ENCODE results near the gene PLBD1. TPM values are rescaled to one million over a fixed set of nuclear protein-coding genes. Genes with fewer than 3 reads are reported as not detected.

Gene PLBD1, protein sequence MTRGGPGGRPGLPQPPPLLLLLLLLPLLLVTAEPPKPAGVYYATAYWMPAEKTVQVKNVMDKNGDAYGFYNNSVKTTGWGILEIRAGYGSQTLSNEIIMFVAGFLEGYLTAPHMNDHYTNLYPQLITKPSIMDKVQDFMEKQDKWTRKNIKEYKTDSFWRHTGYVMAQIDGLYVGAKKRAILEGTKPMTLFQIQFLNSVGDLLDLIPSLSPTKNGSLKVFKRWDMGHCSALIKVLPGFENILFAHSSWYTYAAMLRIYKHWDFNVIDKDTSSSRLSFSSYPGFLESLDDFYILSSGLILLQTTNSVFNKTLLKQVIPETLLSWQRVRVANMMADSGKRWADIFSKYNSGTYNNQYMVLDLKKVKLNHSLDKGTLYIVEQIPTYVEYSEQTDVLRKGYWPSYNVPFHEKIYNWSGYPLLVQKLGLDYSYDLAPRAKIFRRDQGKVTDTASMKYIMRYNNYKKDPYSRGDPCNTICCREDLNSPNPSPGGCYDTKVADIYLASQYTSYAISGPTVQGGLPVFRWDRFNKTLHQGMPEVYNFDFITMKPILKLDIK
- not detected in 2 replicates for total RNA-seq (2014; rRNA removed; shearing (Covaris generic))
- not detected in 2 replicates for polyA plus RNA-seq (2015; cell fraction: cytosol; rRNA removed)
- polyA plus RNA-seq (2015; cell fraction: nucleus; rRNA removed): not detected in 2 replicates

DNA sequence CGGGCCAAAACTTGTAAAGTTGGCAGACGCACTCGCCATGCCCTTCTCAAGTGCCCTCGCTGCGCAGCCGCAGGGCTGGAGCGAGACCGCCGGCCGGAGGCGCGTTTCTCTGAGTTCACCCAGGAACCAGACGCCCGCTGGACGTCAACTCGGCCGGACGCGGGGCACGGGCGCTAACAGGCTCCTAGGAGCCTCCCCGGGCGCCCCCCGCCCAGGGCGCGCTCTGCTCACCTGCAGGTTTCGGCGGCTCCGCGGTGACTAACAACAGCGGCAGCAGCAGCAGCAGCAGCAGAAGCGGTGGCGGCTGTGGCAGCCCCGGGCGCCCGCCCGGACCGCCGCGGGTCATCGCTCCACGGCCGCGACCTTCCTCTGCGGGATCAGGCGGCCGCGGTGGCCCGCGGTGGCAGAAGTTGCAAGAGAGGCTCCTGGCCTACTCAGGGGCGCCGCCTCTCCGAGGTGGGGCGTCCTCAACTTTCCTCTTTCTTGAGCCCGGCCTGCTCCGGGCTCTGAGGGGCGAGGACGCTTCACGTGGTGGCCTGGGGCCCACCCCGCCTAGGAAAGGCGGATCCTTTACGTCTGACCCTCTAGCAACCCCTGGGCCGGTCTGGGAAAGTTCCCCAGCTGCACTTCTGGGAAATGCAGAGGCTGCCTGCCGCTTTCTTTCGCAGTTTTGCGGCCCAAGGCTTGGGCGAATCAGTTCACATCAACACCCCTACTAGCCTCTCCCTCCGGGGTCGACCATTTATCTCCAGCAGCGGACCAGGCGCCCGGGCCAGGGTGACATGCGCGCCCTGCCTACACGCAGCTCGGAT lies at the start of gene PLBD1:
Gene PLBD1, minus strand, starts transcription at position 533 of the 812 bp plus-strand sequence. Its CDS starts 187 bp downstream, at position 346.
- no peak for DNase-seq (ENCODE audit: low read depth)

DNA sequence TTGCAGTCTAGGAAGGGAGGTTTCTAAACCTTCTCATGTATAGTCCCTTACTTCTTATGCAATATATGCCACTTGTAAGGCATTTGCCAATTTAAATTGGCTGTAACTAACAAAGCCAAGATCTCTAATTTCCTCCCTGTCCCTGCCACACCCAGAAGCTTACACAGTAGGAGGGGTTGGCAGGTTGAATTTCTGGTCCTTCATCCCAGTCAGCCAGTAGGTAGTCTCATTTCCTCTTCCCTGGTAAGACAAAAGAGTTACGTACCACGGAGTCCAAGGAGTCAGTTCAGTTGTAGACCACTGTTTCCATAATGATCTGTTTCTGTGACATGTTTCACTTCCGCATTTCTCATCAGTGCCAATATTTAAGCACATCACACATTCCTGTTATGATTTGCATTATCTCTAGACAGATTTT lies 47.0 kb upstream of the PLBD1 start:
- DNase-seq (ENCODE audit: low read depth): peak; percentile 1

DNA sequence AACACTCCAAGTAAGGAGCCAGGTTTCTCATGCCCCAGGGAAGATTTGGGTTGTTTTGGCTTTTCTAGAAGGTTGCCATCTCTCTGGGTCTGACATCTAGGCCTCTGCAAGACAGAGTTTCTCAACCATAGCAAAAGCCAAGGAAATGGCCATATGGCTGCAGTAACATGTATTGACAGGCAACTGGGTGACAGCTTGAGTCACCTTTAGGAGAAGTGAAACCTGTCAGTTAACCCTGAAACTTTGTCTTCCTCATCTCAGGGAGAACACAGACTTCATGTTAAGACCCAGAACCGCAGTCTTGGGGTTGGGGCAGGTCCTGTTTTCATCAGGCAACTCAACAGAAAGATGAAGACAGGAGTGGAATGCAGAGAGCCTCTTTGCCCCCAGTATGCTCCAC lies 46.0 kb upstream of the PLBD1 start:
- no peak for DNase-seq (ENCODE audit: low read depth)

- DNase-seq (ENCODE audit: low read depth): no peak
Observed at GRCh38 chr12:14612898-14613445, 45.3 kb upstream of the PLBD1 start.

DNA sequence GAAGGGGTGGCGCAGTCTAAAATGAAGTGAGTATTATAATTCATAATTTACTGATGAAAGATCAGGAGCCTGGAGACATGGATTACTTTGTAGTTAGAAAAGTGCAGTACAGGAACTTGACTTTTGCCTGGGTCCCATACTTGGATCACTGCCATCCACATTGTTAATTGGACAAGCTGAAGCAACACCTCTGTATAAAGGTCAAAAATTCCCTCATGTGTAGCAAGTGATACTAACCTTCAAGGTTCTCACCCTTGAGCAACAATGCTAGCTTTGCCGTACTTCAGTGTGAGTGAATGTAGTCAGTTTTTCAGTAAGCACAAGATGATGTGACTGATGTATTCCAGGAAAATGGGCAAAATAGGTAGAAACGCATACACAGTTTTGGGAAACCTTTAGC lies 44.6 kb upstream of the PLBD1 start:
- no peak for DNase-seq (ENCODE audit: low read depth)

- DNase-seq (ENCODE audit: low read depth): no peak
Observed at GRCh38 chr12:14611640-14612203, 44.0 kb upstream of the PLBD1 start.

DNA sequence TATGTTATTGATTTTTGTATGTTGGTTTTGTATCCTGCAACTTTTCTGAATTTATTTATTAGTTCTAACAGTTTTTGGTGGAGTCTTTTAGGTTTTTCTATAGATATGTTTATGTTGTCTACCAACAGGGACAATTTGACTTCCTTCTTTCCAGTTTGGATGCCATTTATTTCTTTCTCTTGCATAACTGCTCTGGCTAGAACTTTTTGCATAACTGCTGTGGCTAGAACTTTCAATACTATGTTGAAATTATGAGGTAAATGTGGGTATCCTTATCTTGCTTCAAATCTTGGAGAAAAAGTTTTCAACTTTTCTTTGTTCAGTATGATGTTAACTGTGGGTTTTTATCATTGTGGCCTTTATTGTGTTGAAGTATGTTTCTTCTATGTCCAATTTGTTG lies 39.9 kb upstream of the PLBD1 start:
- DNase-seq (ENCODE audit: low read depth): no peak

DNA sequence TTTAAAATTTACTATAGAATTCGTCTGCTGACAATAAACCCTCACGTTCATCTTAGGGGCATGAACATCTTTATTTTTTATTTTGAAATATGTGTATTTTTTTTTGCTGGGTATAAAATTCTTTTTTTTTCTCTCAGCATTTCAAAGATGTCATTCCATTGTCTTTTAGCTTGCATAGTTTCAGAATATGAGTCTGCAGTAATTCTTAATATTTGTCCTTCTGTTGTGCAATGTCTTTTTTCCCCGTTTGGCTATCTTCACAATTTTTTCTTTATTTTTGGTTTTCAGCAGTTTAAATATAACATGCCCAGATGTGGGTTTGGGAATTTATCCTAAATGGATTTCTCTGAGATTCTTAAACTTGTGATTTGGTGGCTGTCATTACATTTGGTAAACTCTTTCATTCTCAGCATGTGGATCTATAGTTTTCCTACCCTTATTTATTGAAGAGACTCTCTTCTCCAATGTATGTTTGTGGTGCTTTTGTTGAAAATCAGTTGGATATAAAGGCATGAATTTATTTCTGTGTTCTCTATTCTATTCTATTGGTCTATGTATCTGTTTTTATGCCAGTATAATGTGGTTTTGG lies 37.8 kb upstream of the PLBD1 start:
- DNase-seq (ENCODE audit: low read depth): no peak

DNA sequence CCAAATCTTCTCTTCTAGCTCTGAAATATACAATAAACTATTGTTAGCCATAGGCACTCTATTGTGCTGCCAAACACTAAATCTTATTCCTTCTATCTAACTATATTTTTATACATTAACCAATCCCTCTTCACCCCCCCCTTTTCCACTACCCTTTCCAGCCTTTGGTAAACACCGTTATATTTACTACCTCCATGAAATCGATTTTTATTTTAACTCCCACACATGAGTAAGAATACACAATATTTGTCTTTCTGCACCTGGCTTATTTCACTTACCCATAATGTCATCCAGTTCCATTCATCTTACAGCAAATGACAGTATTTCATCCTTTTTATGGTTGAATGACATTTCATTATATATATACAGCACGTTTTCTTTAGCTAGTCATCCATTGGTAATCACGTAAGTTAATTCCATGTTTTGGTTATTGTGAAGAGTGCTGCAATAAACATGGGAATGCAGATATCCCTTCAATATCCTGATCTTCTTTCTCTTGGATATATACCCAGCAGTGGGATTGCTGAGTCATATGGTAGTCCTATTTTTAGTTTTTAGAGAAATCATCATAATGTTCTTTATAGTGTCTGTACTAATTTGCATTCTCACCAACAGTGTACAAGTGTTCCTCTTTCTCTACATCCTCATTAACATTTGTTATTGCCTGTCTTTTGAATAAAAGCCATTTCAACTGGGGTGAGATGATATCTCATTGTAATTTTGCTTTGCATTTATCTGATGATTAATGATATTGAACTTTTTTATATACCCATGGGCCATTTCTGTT lies 34.2 kb upstream of the PLBD1 start:
- DNase-seq (ENCODE audit: low read depth): no peak

DNA sequence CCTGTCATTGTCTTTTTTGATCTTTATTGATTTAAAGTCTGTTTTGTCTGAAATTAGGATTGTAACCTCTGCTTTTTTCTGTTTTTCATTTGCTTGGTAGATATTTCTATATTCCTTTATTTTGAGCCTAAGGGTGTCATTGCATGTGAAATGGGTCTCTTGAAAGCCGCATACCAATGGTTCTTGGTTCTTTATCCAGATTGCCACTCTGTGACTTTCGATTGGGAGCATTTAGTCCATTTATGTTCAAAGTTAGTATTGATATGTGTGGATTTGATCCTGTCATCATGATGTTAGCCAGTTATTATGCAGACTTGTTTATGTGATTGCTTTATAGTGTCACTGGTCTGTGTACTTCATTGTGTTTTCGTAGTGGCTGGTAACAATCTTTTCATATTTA lies 29.8 kb upstream of the PLBD1 start:
- no peak for DNase-seq (ENCODE audit: low read depth)

- no peak for DNase-seq (ENCODE audit: low read depth)
Observed at GRCh38 chr12:14591719-14592118, 24.0 kb upstream of the PLBD1 start.

- DNase-seq (ENCODE audit: low read depth): no peak
Observed at GRCh38 chr12:14589169-14590004, 21.7 kb upstream of the PLBD1 start.

DNA sequence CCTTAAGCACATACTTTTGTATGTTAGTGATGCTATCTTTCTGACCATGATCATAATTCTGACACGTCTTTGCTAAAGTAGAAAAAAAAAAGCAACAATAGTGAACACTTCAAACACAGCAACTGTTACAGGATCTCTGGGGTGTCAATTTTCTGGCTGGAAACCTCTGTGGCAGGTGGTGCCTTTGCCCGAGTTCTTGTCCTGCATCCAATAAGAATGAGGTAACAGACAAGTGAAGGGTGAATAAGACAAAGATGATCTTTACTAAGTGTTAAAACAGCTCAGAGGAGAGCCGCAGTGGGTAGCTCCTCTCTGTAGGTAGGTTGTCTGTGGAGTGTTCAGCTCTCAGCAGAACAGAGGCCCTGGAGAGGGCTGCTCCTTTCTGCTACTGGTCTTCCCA lies 20.9 kb upstream of the PLBD1 start:
- DNase-seq (ENCODE audit: low read depth): no peak

DNA sequence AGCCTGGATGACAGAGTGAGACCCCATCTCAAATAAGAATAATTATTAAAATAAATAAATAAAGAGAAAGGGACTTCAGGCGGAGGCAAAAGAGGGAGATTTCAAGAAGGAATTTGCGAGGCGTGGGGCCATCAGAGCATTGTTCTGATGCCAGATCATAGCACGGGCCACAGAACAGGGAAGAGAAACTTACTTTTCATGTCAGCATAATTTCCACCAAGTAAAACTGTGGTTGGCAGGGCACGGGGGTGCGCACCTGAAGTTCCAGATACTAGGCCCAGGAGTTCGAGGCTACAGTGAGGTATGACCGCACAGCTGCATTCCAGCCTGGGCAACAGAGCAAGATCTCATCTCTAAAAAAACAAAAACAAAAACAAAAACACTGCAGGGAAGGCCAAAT lies 11.0 kb upstream of the PLBD1 start:
- DNase-seq (ENCODE audit: low read depth): no peak

GRCh38 chr12:14577344-14577743 lies 9.7 kb upstream of the PLBD1 start:
- DNase-seq (ENCODE audit: low read depth): peak; percentile 17

DNA sequence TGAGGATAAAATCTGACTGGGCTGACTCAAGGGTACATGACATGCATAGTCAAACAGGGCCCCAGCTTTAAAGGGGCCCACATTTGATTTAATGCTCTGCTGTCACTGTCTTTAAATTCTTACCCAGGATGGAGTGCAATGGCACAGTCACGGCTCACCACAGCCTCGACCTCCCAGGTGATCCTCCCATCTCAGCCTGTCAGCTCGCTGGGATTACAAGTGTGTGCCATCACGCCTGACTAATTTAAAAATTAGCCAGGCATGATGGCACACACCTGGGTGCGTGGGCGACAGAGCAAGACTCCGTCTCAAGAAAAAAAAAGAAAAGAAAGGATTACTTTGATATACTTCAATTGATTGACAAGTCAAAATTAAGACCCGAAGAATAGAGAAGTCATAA lies 9.2 kb upstream of the PLBD1 start:
- no peak for DNase-seq (ENCODE audit: low read depth)

DNA sequence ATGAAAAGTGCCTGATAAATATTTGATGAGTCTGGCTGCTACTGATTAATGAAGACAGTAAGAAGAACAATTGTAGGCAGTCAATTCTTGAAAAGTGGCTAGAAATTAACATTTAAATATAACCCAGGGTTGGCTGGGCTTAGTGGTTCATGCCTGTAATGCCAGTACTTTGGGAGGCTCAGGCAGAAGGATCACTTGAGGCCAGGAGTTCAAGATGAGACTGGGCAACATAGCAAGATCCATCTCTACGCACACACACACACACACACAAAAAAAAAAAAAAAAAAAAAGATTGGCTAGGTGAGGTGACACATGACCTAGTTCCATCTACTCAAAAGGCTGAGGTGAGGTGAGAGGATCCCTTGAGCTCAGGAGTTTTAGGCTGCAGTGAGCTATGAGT lies 7.9 kb upstream of the PLBD1 start:
- no peak for DNase-seq (ENCODE audit: low read depth)

DNA sequence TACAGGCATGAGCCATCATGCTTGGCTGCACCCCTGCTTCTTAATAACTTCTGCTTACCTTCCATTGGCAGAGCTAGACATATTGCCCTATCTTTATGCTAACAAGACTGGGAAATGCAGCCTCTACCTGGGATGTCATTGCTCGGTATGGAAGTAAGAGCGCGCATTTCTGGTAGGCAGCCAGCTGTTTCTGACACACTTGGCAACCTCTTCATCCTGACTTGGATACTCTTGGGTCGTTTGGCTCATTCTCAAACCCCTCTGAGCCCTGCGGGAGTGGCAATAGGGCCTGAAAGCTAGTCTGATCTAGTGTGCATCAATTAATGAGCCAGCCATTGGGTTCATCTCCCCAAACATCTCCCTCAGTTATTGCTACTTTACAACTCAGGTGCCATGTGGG lies 5.4 kb upstream of the PLBD1 start:
- DNase-seq (ENCODE audit: low read depth): no peak

GRCh38 chr12:14572401-14572800 lies 4.7 kb upstream of the PLBD1 start:
- DNase-seq (ENCODE audit: low read depth): no peak

Data from HT1080 (cell line).